Measurements from ENCODE around the gene COL5A2. TPM values are rescaled to one million over a fixed set of nuclear protein-coding genes. Genes with fewer than 3 reads are reported as not detected.

COL5A2 gene
- total and polyA plus RNA-seq, 4 donors: 3.2 to 83.5 (median 9.1) TPM

GRCh38 chr2:188984680-188985079 is 194.9 kb downstream of the COL5A2 start:
- Histone ChIP-seq H3K4me1 (ENCODE audit: control insufficient read depth in 4 of 4, insufficient read depth in 4 of 4, low read length in 3 of 4) (no peaks in the 10 kb centered on the region), H3K4me3 (ENCODE audit: low read depth in 1 of 3, low read length in 3 of 3) (no peak overlapping the region), H3K9me3 (ENCODE audit: control insufficient read depth in 4 of 4, low read length in 3 of 4) (no peaks in the 10 kb centered on the region), H3K9ac (ENCODE audit: low read depth in 1 of 2, low read length in 2 of 2) (no peak overlapping the region), H3K36me3 (ENCODE audit: control insufficient read depth in 4 of 4, insufficient read depth in 3 of 4, low read depth in 1 of 4, low read length in 3 of 4) (no peaks in the 10 kb centered on the region), H3K27me3 (ENCODE audit: control insufficient read depth in 4 of 4, insufficient read depth in 4 of 4, low read length in 3 of 4) (no peaks in the 10 kb centered on the region), H3K27ac (ENCODE audit: low read depth in 1 of 2, low read length in 2 of 2) (no peak overlapping the region)
- TF ChIP-seq GABPA (IDR thresholded peaks at IDR 0.05 in 1 of 2, conservative IDR thresholded peaks at IDR 0.05 in 1 of 2) (no peak), RAD21 (IDR thresholded peaks at IDR 0.05) (no peak), CTCF (IDR thresholded peaks at IDR 0.05; ENCODE audit: low read depth, low read length, missing input control) (no peak), JUND (IDR thresholded peaks at IDR 0.05) (no peak), REST (IDR thresholded peaks at IDR 0.05) (no peak), YY1 (IDR thresholded peaks at IDR 0.05) (no peak), HNF4G (IDR thresholded peaks at IDR 0.05) (no peak), NR2F2 (IDR thresholded peaks at IDR 0.05) (no peak), RXRA (IDR thresholded peaks at IDR 0.05) (no peak), MAX (IDR thresholded peaks at IDR 0.05) (no peak), FOXA1 (IDR thresholded peaks at IDR 0.05) (no peak), SP1 (IDR thresholded peaks at IDR 0.05) (no peak), EGR1 (IDR thresholded peaks at IDR 0.05; ENCODE audit: low read depth in 2 of 2) (no peak), ZBTB33 (IDR thresholded peaks at IDR 0.05) (no peak), TAF1 (conservative IDR thresholded peaks at IDR 0.05) (no peak), FOXA2 (IDR thresholded peaks at IDR 0.05) (no peak), HNF4A (conservative IDR thresholded peaks at IDR 0.05) (no peak), ATF3 (IDR thresholded peaks at IDR 0.05) (no peak)
- 79% methylated on average over 5 of the region's 5 CpGs for WGBS
- no peak for DNase-seq (ENCODE audit: low spot score)
